Common myeloid progenitor, CD34-positive (primary cell): ENCODE data around the gene TBCD.

Experiments
- CTCF ChIA-PET: fragments of 350-600 bp; sonication (Branson Sonifier 250); formaldehyde crosslinking; loops from one replicate; lab custom pipeline; 2021; ENCODE audit warnings: antibody characterized with exemption; lab: Charles Lee
- POLR2A ChIA-PET: fragments of 350-600 bp; sonication (Branson Sonifier 250); formaldehyde crosslinking; loops from one replicate; lab custom pipeline; 2021; ENCODE audit warnings: antibody characterized with exemption; lab: Charles Lee
- DNase-seq, 3 donors: peaks; one replicate each; pipeline versions ENCODE4 v3.0.0 to v3.0.0-alpha.2; 2013
- H3K27ac ChIP-seq, 2 experiments: 1 replicate in 1 of 2; 2 replicates in 1 of 2; pipeline ENCODE4 v1.7.0; 2013; ENCODE audit warnings: inconsistent platforms in 2 of 2, low read length in 2 of 2, mild to moderate bottlenecking in 2 of 2, low read depth in 1 of 2, moderate library complexity in 1 of 2; ENCODE audit not compliant: severe bottlenecking in 2 of 2, insufficient read depth in 1 of 2, poor library complexity in 1 of 2
- H3K27me3 ChIP-seq, 5 experiments: replicated peaks in 2 of 5; 1 replicate in 3 of 5; 2 replicates in 2 of 5; pipeline versions ENCODE4 v1.6.1 to v1.7.0; 2013; ENCODE audit warnings: low read length in 4 of 5, mild to moderate bottlenecking in 2 of 5, moderate library complexity in 2 of 5, inconsistent platforms in 1 of 5; ENCODE audit not compliant: insufficient read depth in 5 of 5, control insufficient read depth in 4 of 5
- H3K36me3 ChIP-seq, 4 experiments: 1 replicate in 2 of 4; 2 replicates in 2 of 4; pipeline versions ENCODE4 v1.6.1 to v1.7.0; 2013; ENCODE audit warnings: low read length in 3 of 4, control low read depth in 1 of 4, mild to moderate bottlenecking in 1 of 4; ENCODE audit not compliant: control insufficient read depth in 4 of 4, insufficient read depth in 4 of 4
- H3K4me1 ChIP-seq, 4 experiments: 1 replicate in 3 of 4; 2 replicates in 1 of 4; pipeline versions ENCODE4 v1.6.1 to v1.7.1; 2013; ENCODE audit warnings: low read length in 3 of 4, mild to moderate bottlenecking in 3 of 4, control low read depth in 1 of 4, inconsistent platforms in 1 of 4, moderate library complexity in 1 of 4; ENCODE audit not compliant: control insufficient read depth in 4 of 4, insufficient read depth in 4 of 4; ENCODE audit errors: control extremely low read depth in 1 of 4
- H3K4me3 ChIP-seq, 7 experiments: 1 replicate in 4 of 7; 2 replicates in 3 of 7; pipeline versions ENCODE4 v1.5.1 to v1.7.0; 2013; ENCODE audit warnings: mild to moderate bottlenecking in 7 of 7, low read length in 6 of 7, moderate library complexity in 6 of 7, inconsistent platforms in 2 of 7, low read depth in 2 of 7, control low read depth in 1 of 7; ENCODE audit not compliant: insufficient read depth in 4 of 7, control insufficient read depth in 1 of 7; ENCODE audit errors: extremely low read depth in 1 of 7
- H3K9me3 ChIP-seq, 5 experiments: 1 replicate in 4 of 5; 2 replicates in 1 of 5; pipeline versions ENCODE4 v1.6.1 to v1.7.1; 2013; ENCODE audit warnings: low read length in 4 of 5, mild to moderate bottlenecking in 2 of 5, inconsistent platforms in 1 of 5, low read depth in 1 of 5, moderate library complexity in 1 of 5; ENCODE audit not compliant: control insufficient read depth in 4 of 5, insufficient read depth in 2 of 5; ENCODE audit errors: control extremely low read depth in 1 of 5
- WGBS: methylation state at CpG from one replicate; pipeline ENCODE4 v1.1.5; 2013; ENCODE audit not compliant: insufficient coverage; 5-methylcytosine and 5-hydroxymethylcytosine counted together

Gene TBCD

GRCh38 chr17:82937411-82938371, 185.8 kb downstream of the TBCD start:
- Histone ChIP-seq H3K9me3 (no peaks in the 10 kb centered on the region), H3K36me3 (peaks cover 0 to 69% (median 43%) of the 10 kb centered on the region in 4 experiments), H3K4me1 (no peaks in the 10 kb centered on the region), H3K27me3 (no peaks in the 10 kb centered on the region), H3K4me3 (no peak overlapping the region), H3K27ac (no peak overlapping the region)
- POLR2A ChIA-PET = no interaction called here
- 98% methylated on average over 42 of the region's 53 CpGs for WGBS
- no peak for DNase-seq
- CTCF ChIA-PET = no interaction called here

DNA sequence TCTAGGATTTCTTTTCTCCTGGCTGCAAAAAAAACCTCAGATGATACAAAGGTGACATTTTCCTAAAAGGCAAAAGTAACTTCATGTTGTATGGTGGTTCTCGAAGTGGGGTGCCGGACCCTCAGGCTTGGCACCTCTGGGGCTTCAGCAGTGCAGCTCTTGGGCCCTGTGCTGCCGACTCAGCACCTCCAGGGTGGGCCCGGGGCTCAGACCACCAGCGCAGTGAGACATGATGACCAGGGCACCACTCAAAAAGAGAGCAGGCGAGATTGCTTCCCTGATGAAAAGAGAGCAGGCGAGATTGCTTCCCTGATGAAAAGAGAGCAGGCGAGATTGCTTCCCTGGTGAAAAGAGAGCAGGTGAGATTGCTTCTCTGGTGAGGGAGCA, 186.6 kb downstream of the TBCD start:
- ChIA-PET CTCF (no interaction called here), POLR2A (no interaction called here)
- WGBS = 97% methylated on average over 8 of the region's 8 CpGs

GRCh38 chr17:82938873-82939620, 187.2 kb downstream of the TBCD start:
- no peaks in the 10 kb centered on the region for H3K27me3 ChIP-seq
- DNase-seq = no peak
- peaks cover 0 to 74% (median 49%) of the 10 kb centered on the region in 4 experiments for H3K36me3 ChIP-seq
- H3K27ac ChIP-seq = no peak overlapping the region
- H3K9me3 ChIP-seq = peaks cover 0 to 4% (median 0%) of the 10 kb centered on the region in 5 experiments
- WGBS = 93% methylated on average over 23 of the region's 26 CpGs
- no peaks in the 10 kb centered on the region for H3K4me1 ChIP-seq
- CTCF ChIA-PET = no interaction called here
- H3K4me3 ChIP-seq = no peak overlapping the region
- POLR2A ChIA-PET = no interaction called here

More for the DNA sequence above, 186.6 kb downstream of the TBCD start:
- Histone ChIP-seq H3K36me3 (peaks cover 0 to 72% (median 47%) of the 10 kb centered on the region in 4 experiments), H3K9me3 (no peaks in the 10 kb centered on the region), H3K27ac (no peak overlapping the region), H3K27me3 (no peaks in the 10 kb centered on the region), H3K4me3 (no peak overlapping the region), H3K4me1 (no peaks in the 10 kb centered on the region)
- DNase-seq = no peak

GRCh38 chr17:82939621-82940135, 187.8 kb downstream of the TBCD start:
- CTCF ChIA-PET = no interaction called here
- Histone ChIP-seq H3K9me3 (peaks cover under 1 to 11% (median 5%) of the 10 kb centered on the region in 5 experiments), H3K27me3 (no peaks in the 10 kb centered on the region), H3K27ac (no peak overlapping the region), H3K36me3 (peaks cover 3 to 78% (median 53%) of the 10 kb centered on the region in 4 experiments), H3K4me1 (no peaks in the 10 kb centered on the region), H3K4me3 (no peak overlapping the region)
- POLR2A ChIA-PET = no interaction called here
- 98% methylated on average over 8 of the region's 10 CpGs for WGBS
- no peak for DNase-seq

- no peak overlapping the region for H3K4me3 ChIP-seq
- CTCF ChIA-PET = no interaction called here
- H3K9me3 ChIP-seq = peaks cover 5 to 18% (median 12%) of the 10 kb centered on the region in 5 experiments
- H3K27ac ChIP-seq = no peak overlapping the region
- no peaks in the 10 kb centered on the region for H3K27me3 ChIP-seq
- H3K36me3 ChIP-seq = peaks cover 9 to 84% (median 60%) of the 10 kb centered on the region in 4 experiments
- POLR2A ChIA-PET = interaction anchor here (1.4 kb wide), 1 partner anchor 252 kb away, joined by 4 read pairs; no protein-coding TSS in a partner anchor
- H3K4me1 ChIP-seq = no peaks in the 10 kb centered on the region
- no peak for DNase-seq
- WGBS = 97% methylated on average over 23 of the region's 27 CpGs
These were observed 188.6 kb downstream of the TBCD start for GRCh38 chr17:82940226-82941020.
